ENCODE results near the gene FBXL5.
"Not testable (repeated sequence)": the region's sequence is repeated elsewhere in the genome, so short reads cannot be mapped to it uniquely, and the experiment has no call there.

Gene FBXL5

DNA sequence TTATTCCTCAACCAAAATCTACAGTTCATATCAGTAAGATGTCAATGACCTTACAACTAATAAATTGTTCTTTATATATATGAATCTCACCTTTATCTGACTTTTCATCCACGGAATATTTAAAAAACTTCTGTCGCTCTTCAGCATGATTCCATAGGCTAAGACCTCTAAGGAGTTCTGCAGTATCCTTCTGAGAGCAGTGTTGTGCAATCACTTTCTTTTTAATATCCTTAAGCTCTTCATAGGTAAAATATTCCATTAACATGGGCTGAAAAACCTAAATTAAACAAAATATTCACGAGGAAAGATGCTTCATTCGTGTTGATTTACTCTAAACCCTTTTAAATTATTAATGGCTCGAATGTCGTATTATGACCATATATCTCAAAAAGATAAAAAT is 16.7 kb downstream of the FBXL5 start:
- FAIRE-seq, result no peak

DNA sequence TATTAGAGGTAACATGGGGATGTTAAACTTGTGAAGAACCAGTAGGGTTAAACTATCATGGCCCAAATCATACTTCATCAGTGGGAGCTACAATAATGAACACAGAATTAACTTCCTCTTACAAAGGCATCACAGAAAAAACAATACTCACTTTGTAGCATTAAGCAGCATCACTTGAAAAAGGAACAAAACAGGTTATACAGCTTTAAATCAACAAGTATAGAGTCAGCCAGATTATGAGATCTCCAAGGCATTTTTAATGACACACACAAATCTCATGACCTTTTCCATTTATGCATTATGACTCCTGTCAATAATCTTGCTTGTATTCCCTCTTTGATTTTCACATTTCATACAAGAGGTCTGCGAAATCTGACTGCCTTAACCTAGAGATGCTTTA is 18.3 kb downstream of the FBXL5 start:
- FAIRE-seq, result no peak

DNA sequence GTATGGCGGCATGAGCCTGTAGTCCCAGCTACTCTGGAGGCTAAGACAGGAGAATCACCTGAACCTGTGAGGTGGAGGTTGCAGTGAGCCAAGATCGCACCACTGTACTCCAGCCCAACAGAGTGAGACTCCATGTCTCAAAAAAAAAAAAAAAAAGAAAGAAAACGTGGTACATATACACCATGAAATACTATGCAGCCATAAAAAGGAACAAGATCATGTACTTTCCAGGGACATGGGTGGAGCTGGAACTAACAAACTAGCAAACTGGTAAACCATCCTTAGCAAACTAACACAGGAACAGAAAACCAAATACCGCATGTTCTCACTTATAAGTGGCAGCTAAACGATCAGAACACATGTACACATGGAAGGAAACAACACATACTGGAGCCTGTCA is 37.8 kb downstream of the FBXL5 start:
- FAIRE-seq, result not testable (repeated sequence)

DNA sequence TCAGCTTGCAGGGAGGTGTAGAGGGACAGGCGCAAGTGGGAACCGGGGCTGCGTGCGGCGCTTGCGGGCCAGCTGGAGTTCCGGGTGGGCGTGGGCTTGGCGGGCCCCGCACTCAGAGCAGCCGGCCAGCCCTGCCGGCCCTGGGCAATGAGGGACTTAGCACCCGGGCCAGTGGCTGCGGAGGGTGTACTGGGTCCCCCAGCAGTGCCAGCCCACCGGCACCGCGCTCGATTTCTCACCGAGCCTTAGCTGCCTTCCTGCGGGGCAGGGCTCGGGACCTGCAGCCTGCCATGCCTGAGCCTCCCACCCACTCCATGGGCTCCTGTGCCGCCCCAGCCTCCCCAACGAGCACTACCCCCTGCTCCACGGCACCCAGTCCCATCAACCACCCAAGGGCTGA is 40.3 kb downstream of the FBXL5 start:
- FAIRE-seq, result not testable (repeated sequence)

DNA sequence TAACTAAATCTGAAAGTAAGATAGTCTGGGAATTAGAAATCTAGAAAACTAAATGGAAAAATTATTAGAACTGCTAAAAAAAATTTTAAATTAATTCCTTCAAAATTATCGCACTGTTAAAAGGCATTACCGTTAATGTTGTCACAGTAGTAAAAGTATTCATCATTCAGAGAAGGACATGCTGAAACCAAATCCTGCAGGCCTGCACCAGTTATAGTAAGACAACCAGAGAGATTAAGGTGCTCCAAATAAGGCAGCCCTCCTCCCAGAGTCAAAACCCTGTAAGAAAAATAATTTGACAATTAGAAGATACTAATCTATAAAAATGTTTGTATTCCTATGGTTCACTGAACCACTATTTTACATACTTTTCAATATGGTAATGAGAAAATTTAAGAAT is 43.0 kb downstream of the FBXL5 start:
- no peak for FAIRE-seq

DNA sequence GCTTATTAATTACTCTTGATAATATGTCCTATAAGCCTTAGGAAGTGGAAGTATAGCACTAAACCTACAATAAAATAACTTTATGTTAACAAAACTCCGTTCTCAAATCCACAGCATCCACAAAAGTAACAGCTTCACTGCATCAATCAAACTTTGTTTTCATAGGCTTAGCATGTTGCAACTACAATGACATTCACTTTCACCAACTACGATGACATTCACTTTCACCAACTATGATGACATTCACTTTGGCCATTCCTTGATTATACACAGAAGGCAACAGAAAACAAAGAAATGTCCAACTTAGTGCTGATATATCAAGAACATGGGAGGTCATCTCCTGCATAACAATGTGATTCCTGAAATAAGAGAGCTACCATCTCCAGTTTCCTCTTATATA is 44.3 kb downstream of the FBXL5 start:
- FAIRE-seq, result no peak

DNA sequence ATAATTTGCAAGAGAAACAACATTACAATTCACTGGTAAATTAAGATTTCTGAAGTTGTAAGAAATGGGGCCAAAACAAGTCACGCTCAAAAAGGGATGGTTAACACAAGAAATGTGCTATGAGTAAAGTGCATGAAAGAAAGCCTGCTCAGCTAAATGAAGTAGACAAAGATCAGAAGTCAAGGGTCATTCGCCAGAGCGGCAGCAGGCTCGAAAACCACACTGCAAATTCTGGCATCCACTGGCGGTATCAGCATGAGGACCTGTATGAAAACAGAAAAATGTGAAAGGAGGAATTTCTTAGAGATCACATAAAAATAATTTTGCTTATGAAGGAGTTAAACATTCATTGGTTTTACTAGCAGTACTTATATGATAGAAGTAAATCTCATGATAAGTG is 49.6 kb downstream of the FBXL5 start:
- no peak for FAIRE-seq

DNA sequence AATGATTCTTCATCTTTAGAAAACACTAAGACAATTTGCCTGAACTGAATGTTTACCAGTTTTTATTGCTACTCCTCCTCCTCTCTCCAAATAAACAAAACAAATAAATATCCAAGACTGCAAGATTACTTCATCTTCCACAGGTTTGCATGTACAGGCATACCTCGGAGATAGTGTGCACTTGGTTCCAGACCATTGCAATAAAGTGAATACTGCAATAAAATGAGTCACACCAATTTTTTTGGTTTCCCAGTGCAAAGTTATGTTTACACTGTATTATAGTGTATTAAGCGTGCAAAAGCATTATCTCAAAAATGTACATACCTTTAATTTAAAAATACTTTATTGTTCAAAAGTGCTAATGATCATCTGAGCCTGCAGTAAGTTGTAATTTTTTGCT is 53.3 kb downstream of the FBXL5 start:
- FAIRE-seq, result no peak

DNA sequence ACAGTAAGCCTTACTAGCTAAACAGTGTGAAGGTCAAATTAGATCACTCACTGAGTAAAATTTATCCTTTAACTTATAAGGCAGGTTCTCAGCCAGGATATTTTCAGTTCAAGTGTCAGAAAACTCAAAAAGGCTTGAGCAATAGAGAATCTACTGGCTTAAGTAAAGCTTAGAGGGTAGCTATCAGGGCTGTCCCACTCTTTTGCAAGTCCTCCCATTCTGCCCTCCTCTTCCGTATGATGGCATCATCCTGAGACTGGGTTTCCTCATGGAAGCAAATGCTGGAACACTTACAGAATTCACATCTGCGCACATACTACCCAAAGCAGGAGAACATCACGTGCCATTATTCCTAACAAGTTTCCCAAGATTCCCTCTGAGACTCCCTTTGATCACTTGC is 55.0 kb downstream of the FBXL5 start:
- FAIRE-seq, result no peak

DNA sequence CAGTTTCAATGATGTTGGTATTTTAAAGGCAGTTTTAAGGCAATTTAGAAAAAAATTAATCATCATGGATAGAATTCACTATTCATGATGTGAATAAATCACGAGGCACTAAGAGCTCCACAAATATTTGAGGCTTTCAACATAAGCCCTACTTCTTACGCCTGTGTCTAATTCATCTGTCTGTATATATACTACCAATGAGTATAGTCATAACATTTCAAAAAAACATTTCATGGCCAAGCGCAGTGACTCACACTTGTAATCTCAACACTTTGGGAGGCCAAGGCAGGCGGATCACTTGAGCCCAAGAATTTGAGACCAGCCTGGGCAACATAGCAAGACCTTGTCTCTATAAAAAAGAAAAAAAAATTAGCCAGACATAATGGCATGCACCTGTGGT is 56.5 kb downstream of the FBXL5 start:
- FAIRE-seq, result no peak

DNA sequence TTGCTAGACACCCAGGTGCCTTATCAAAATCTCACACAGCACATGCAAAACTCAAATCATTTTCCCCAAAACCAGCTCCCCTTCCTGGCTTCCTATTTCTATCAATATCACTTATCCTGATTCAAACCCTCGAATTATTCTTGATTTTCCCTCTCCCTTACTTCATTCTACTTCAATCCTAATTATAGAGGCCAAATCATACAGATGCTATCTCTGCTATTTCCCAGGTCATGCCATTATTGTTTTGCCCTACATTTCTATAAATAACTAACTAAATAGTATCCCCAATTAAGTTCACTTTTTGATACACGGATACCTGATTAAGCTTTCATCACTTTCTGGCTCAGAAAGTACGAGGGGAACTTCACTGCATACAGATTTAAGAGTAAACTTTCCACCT is 62.4 kb downstream of the FBXL5 start:
- FAIRE-seq, result no peak

DNA sequence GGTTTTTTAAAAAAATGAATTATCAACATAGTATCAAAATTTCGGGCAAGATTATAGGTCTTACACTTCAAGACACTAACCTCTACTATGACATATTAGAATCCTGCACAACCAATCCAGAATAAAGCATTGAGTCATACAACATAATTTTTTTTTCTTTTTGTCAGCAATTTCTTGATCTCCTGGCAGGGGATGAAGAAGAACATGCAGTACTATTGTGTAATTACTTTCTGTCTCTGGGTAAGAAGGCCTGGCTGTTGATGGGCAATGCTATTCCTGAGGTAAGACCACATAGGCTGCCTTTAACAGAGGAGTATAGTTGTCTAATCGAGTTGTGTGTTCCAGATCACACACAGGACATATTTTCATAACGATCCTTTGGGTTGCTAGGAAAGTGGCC is 67.5 kb downstream of the FBXL5 start:
- FAIRE-seq, result no peak

DNA sequence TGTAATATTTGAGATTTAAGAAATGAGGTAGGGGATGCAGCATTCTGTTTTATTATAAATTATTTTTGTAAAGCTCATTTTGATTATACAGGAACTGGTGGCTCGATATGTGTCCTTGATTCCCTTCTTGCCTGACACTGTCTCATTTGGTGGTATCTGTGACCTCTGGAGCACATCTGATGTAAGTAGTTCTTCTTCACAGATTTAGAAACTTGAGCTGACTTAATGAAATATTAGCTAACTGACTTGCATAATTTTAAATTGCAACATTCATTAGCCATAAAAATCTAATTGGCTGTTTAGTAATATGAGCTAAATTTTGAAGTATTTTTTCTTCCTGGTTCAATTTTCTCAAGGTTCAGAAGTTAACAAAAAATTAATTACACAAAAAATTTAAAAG is 69.1 kb downstream of the FBXL5 start:
- FAIRE-seq, result peak; percentile 80

DNA sequence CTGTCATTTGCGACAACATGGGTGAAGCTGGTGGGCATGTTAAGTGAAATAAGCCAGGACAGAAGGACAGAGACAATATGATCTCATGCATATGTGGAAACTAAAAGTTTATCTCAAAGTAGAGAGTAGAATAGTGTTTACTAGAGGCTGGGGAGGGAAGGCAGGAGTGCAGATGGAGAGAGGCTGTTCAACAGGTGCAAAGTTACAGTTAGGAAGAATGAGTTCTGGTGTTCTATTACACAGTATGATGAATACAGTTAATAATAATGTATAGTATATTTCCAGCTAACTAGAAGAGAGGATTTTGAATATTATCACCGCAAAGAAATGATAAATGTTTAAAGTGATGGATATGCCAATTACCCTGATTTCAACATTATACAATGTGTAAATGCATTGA is 69.8 kb downstream of the FBXL5 start:
- no peak for FAIRE-seq

DNA sequence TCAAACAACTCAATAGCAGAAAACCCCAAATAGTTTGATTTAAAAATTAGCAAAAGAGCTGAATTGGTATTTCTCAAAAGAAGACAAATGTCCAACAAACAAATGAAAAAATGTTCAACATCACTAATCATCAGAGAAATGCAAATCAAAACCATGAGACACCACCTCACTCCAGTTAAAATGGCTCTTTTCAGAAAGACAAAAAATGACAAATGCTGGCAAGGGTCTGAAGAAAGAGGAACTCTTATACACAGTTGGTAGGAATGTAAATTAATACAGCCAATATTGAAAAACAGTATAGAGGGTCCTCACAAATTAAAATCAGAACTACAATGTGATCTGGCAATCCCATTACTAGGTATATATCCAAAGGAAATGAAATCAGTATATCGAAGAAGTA is 70.4 kb downstream of the FBXL5 start:
- FAIRE-seq, result no peak

DNA sequence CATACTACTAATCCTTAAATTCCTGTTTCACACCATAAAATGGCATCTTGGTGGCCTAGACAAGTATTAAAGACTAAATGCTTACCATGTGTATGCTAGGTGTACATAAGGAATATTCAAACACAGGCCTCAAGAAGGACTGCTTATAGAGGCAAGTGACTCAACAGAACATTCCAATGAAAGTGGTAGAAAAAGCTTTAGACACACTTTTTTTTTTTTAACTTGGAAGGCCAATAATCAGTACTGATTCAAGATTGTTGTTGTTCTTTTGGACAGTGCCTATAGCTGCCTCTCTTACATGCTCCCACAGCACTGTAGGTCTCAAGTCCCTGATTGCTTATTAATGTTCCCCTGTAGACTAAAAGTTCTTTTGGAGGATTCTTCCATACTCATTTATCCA is 77.6 kb downstream of the FBXL5 start:
- no peak for FAIRE-seq

DNA sequence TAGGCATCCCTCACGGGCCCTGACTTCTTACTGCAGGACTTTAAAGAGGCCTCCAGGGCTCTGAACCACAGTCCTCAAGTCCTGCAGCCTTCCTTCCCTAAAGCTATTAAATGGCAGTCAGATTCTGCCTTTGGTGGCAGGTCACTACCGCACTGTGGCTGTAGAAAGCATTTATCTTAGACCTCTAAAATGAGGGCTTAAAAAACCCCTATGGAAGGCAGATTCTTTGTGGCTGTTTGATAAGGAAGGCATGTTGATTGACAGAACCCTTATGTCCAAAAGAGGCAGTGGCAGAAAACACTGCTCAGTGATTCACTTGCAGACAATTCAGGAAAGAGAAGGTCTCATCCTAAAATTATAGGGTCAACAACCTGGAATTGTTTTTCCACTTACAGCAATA is 79.2 kb downstream of the FBXL5 start:
- no peak for FAIRE-seq

DNA sequence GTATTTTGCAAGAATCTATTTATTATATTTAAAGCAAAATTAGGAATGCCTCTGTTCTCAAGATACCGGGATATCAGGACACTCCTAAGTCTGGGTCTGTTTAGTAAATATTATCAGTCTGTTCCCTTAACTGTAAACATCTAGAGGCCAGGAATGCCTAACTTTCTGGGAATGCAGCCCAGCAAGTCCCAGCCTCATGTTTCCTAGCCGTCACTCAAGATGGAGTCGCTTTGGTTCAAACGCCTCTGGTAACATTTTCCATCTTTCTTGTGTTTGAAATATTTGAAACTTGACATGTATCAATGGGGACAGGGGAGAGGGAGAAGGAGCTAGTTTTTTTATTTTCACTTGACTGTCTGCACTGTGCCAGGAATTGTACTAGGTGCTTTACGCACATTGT is 85.4 kb downstream of the FBXL5 start:
- FAIRE-seq, result no peak

DNA sequence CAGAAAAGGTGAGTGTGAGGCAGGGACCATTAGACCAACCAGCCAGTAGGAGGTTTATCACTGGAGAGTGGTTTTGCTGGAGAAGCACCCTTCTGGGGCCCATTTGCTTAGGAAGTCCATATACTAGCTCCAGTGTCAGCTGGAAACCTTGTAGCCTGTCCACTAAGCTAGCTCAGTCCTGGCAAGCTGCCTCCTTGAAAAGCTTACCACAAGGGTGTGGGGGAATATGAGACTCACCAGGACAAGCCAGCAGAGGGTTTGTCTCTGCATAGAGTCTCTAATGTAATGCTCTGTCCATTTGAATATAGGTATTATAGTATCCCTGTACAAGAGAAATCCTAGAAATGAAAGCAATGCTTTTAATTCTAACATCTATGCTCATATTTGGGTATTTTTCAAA is 86.3 kb downstream of the FBXL5 start:
- no peak for FAIRE-seq

DNA sequence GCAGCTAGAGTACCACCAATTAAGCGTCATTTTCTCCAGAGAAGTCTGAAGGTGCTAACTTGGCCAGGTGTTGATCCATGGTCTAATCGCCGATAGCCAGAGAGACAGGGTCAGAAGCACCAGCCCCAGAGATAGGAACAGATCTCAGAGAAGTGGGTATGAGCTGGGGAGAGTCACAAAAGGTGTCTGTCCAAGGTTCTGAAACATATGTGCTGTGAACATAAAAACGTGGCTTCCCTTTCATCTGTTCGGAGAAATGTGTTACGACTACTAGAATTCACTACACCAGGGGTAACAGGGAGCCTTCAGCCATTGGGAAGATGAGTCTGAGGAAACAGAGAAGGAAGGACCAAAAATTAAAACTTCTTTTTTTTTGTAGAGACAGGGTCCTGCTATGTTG is 91.3 kb downstream of the FBXL5 start:
- FAIRE-seq, result no peak

DNA sequence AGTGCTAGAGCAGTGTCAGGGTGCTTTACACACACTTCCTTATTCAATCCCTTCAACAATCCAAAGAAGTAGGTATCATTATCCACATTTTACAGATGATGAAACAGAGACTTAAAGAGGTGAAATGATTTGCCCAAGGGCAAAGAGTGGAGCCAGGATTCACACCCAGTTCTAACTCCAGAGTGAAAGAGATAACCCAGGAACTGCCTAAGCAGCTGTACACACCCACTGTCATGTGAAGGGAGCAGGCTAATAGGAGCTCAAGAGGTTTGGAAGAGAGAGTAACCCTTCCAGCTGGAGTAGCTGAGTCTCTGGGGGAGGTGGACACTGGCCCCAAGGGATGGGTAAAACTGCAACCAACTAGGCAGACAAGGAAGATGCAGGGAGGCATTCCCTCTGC is 92.5 kb downstream of the FBXL5 start:
- no peak for FAIRE-seq

DNA sequence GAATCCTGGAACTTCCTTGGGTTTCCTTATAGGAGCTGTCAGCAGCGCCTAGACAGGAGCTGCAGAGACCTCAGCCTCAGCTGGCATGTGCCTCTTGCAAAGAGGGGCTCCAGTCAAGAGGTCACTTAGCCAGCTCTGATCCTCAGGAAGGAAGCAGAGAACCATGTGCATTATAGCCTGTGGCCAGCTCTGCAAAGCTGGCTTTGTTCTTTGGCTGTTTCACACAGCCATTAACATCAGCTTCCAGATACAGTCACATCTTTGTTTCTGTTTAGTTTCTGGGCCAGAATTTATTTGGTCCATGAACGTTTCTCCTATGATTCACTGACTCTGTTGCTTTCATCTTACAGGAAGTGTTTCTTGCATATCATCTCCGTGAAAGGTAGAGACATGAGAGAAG is 93.0 kb downstream of the FBXL5 start:
- no peak for FAIRE-seq

DNA sequence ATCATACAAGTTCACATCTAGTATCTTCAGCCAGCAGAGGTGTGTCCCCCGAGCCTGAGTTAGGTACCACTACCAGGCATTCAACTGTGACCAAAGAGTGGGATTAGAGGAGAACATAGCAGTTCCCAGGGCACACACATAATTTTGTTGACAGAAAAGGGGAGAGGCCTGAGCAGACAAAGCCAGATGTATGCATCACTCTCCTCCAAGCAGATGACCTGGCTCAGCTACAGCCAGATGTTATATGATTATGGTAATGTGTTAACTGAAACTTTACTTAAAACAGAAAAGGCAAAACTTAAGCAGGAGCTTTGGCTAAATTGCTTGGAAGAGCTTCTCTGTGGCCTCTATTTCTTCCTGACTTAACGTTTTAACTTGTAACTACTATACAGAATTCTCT is 96.6 kb downstream of the FBXL5 start:
- no peak for FAIRE-seq

DNA sequence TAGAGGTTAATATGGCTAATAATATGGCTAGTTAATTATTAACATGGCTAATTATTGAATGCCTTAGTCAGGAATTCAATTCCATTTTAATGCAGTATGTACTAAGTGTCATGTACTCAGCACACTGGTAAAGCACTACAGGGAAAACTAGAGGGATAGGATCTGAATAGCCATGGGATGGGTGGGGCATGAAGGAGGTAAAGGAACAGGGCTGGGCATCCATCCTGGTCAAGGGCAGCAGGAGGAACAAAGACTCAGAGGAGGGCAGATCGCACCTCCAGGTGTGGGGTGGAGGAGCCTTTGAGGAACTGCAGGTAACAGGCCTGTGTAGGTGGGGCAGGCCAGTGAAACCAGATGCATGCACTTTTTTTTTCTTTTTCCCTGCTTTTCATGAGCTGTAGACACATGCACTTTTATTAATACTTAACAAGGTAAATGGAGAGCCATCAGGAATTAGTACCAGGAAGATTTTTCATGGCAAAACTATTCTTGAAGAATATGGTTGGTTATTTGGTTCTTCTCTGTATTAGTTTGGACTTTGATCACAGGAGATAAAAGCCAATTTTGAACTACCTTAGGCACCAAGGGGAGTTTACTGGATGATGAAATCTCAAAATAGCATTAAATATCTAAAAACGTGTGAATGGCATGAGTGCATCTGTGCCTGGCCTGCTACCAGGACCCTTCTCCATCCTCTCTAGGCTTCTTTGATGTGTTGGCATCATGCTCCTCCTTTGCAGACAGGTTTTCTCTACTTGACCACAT is 97.2 kb downstream of the FBXL5 start:
- no peak for FAIRE-seq

DNA sequence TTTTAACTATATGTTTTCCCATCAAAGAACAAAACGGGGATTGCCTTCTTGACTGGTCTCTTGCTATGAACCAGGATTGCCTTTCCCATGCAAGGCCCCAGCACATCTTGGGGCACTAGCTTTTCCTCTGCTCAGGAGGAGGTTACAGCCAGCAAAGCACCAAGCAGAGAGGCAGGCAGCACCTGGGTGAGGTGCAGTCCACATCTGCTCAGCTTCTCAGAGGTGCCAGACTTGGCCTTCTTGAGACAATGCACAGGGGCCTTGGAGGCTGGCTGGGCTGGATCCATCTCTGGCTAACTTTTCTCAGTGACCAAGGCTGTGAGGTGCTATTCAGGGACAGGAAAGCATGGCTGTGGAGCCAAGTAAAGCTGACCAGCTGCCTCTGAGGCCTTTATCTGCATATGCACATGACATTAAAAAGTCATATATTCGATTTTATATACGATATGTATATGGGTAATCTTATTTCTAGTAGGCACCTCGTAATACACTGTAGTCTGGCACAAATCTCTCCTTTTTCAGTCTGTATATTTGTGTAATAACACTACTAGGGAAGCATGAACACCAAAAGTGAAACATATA is 98.6 kb downstream of the FBXL5 start:
- FAIRE-seq, result no peak
